IgD-negative memory B cell (primary cell): Measurements from ENCODE around the gene FEN1. TPM values are rescaled to one million over a fixed set of nuclear protein-coding genes. Genes with fewer than 3 reads are reported as not detected.

Source experiments
- H3K27ac Mint-ChIP-seq, 3 donors: one replicate each; pipeline ENCODE4 v1.8.0; 2020 to 2022; ENCODE audit warnings: mild to moderate bottlenecking in 3 of 3, mixed read lengths in 3 of 3, moderate library complexity in 1 of 3
- H3K27me3 Mint-ChIP-seq: one replicate; pipeline ENCODE4 v1.8.0; 2021; ENCODE audit warnings: mixed read lengths
- H3K36me3 Mint-ChIP-seq: one replicate; pipeline ENCODE4 v1.8.0; 2020; ENCODE audit warnings: mild to moderate bottlenecking, mixed read lengths
- H3K4me1 Mint-ChIP-seq, 3 donors: one replicate each; pipeline ENCODE4 v1.8.0; 2020 to 2022; ENCODE audit warnings: mixed read lengths in 3 of 3, mild to moderate bottlenecking in 1 of 3
- H3K4me3 Mint-ChIP-seq, 4 donors: one replicate each; pipeline ENCODE4 v1.8.0; 2020 to 2022; ENCODE audit warnings: mild to moderate bottlenecking in 4 of 4, mixed read lengths in 4 of 4, moderate library complexity in 3 of 4
- H3K9me3 Mint-ChIP-seq, 3 donors: one replicate each; pipeline ENCODE4 v1.8.0; 2020 to 2021; ENCODE audit warnings: mixed read lengths in 3 of 3, mild to moderate bottlenecking in 1 of 3
- polyA plus RNA-seq: library from polyadenylated mRNA; unstranded; fragments of 300-500 nt; fragmentation: Illumina TruSeq; gene quantifications from one replicate; pipeline ENCODE4 v1.2.3, GENCODE V29; 2021

FEN1 gene
- polyA plus RNA-seq, 1 donor from 2014 or later = 12.6 TPM

GRCh38 chr11:61752925-61753521 is 39.7 kb upstream of the FEN1 start:
- Mint-ChIP-seq H3K4me3 (peak overlapping the region in 3 of 4 donors; percentile 72 to 84 (median 79)), H3K4me1 (peaks cover 4 to 8% (median 7%) of the 10 kb centered on the region in 3 donors), H3K27ac (no peak overlapping the region), H3K9me3 (no peaks in the 10 kb centered on the region), H3K27me3 (peaks cover 26% of the 10 kb centered on the region), H3K36me3 (peaks cover 3% of the 10 kb centered on the region)

- H3K4me1 Mint-ChIP-seq = peaks cover 4 to 8% (median 7%) of the 10 kb centered on the region in 3 donors
- H3K9me3 Mint-ChIP-seq = no peaks in the 10 kb centered on the region
- peaks cover 3% of the 10 kb centered on the region for H3K36me3 Mint-ChIP-seq
- peaks cover 25% of the 10 kb centered on the region for H3K27me3 Mint-ChIP-seq
- peak overlapping the region in 3 of 4 donors; percentile 72 to 84 (median 79) for H3K4me3 Mint-ChIP-seq
- H3K27ac Mint-ChIP-seq = no peak overlapping the region
Observed at GRCh38 chr11:61753672-61754071, 39.0 kb upstream of the FEN1 start.

GRCh38 chr11:61754534-61755482 is 37.9 kb upstream of the FEN1 start:
- no peaks in the 10 kb centered on the region for H3K9me3 Mint-ChIP-seq
- peaks cover 3% of the 10 kb centered on the region for H3K36me3 Mint-ChIP-seq
- H3K27me3 Mint-ChIP-seq = peaks cover 19% of the 10 kb centered on the region
- H3K27ac Mint-ChIP-seq = no peak overlapping the region
- H3K4me1 Mint-ChIP-seq = peaks cover 4 to 9% (median 7%) of the 10 kb centered on the region in 3 donors
- no peak overlapping the region for H3K4me3 Mint-ChIP-seq

- Mint-ChIP-seq H3K27me3 (peaks cover 12% of the 10 kb centered on the region), H3K9me3 (no peaks in the 10 kb centered on the region), H3K36me3 (peaks cover 1% of the 10 kb centered on the region), H3K27ac (no peak overlapping the region), H3K4me3 (peak overlapping the region in 1 of 4 donors; percentile 81), H3K4me1 (peaks cover 4 to 7% (median 7%) of the 10 kb centered on the region in 3 donors)
Observed at GRCh38 chr11:61756147-61756451, 36.6 kb upstream of the FEN1 start.

- H3K9me3 Mint-ChIP-seq = no peaks in the 10 kb centered on the region
- peaks cover 10% of the 10 kb centered on the region for H3K27me3 Mint-ChIP-seq
- peak overlapping the region in 2 of 4 donors; percentile 57 to 81 for H3K4me3 Mint-ChIP-seq
- peaks cover 1% of the 10 kb centered on the region for H3K36me3 Mint-ChIP-seq
- H3K4me1 Mint-ChIP-seq = peaks cover 4 to 7% (median 4%) of the 10 kb centered on the region in 3 donors
- peak overlapping the region in 1 of 3 donors; percentile 31 for H3K27ac Mint-ChIP-seq
Observed at GRCh38 chr11:61756452-61757212, 36.1 kb upstream of the FEN1 start.

GRCh38 chr11:61757213-61757862 is 35.4 kb upstream of the FEN1 start:
- Mint-ChIP-seq H3K27me3 (peaks cover 14% of the 10 kb centered on the region), H3K9me3 (no peaks in the 10 kb centered on the region), H3K27ac (peak overlapping the region in 1 of 3 donors; percentile 17), H3K4me3 (peak overlapping the region in 1 of 4 donors; percentile 57), H3K4me1 (peaks cover 3 to 5% (median 4%) of the 10 kb centered on the region in 3 donors), H3K36me3 (peaks cover 1% of the 10 kb centered on the region)

GRCh38 chr11:61760946-61761345 is 31.8 kb upstream of the FEN1 start:
- peaks cover 2 to 4% (median 3%) of the 10 kb centered on the region in 3 donors for H3K4me1 Mint-ChIP-seq
- no peaks in the 10 kb centered on the region for H3K36me3 Mint-ChIP-seq
- H3K9me3 Mint-ChIP-seq = no peaks in the 10 kb centered on the region
- no peak overlapping the region for H3K27ac Mint-ChIP-seq
- H3K4me3 Mint-ChIP-seq = no peak overlapping the region
- peaks cover 6% of the 10 kb centered on the region for H3K27me3 Mint-ChIP-seq

GRCh38 chr11:61761440-61762222 is 31.1 kb upstream of the FEN1 start:
- peaks cover 6% of the 10 kb centered on the region for H3K27me3 Mint-ChIP-seq
- no peaks in the 10 kb centered on the region for H3K9me3 Mint-ChIP-seq
- peaks cover 0 to 4% (median 3%) of the 10 kb centered on the region in 3 donors for H3K4me1 Mint-ChIP-seq
- no peak overlapping the region for H3K4me3 Mint-ChIP-seq
- H3K36me3 Mint-ChIP-seq = no peaks in the 10 kb centered on the region
- no peak overlapping the region for H3K27ac Mint-ChIP-seq

GRCh38 chr11:61762223-61762615 is 30.5 kb upstream of the FEN1 start:
- Mint-ChIP-seq H3K27me3 (peaks cover 6% of the 10 kb centered on the region), H3K4me3 (no peak overlapping the region), H3K36me3 (no peaks in the 10 kb centered on the region), H3K9me3 (no peaks in the 10 kb centered on the region), H3K27ac (no peak overlapping the region), H3K4me1 (peaks cover 0 to 1% (median 1%) of the 10 kb centered on the region in 3 donors)

- Mint-ChIP-seq H3K27ac (no peak overlapping the region), H3K9me3 (no peaks in the 10 kb centered on the region), H3K4me1 (peaks cover 0 to 1% (median 0%) of the 10 kb centered on the region in 3 donors), H3K27me3 (peaks cover 6% of the 10 kb centered on the region), H3K4me3 (no peak overlapping the region), H3K36me3 (no peaks in the 10 kb centered on the region)
Observed at GRCh38 chr11:61762798-61763197, 29.9 kb upstream of the FEN1 start.

GRCh38 chr11:61763930-61764605 is 28.6 kb upstream of the FEN1 start:
- no peaks in the 10 kb centered on the region for H3K9me3 Mint-ChIP-seq
- no peak overlapping the region for H3K4me3 Mint-ChIP-seq
- H3K36me3 Mint-ChIP-seq = no peaks in the 10 kb centered on the region
- H3K27me3 Mint-ChIP-seq = peaks cover 6% of the 10 kb centered on the region
- H3K4me1 Mint-ChIP-seq = peaks cover 0 to 1% (median 0%) of the 10 kb centered on the region in 3 donors
- H3K27ac Mint-ChIP-seq = no peak overlapping the region

- Mint-ChIP-seq H3K27me3 (peaks cover 6% of the 10 kb centered on the region), H3K27ac (no peak overlapping the region), H3K36me3 (no peaks in the 10 kb centered on the region), H3K4me3 (no peak overlapping the region), H3K9me3 (no peaks in the 10 kb centered on the region), H3K4me1 (no peaks in the 10 kb centered on the region)
Observed at GRCh38 chr11:61764606-61765260, 28.0 kb upstream of the FEN1 start.

- H3K4me3 Mint-ChIP-seq = no peak overlapping the region
- H3K36me3 Mint-ChIP-seq = no peaks in the 10 kb centered on the region
- no peaks in the 10 kb centered on the region for H3K9me3 Mint-ChIP-seq
- no peak overlapping the region for H3K27ac Mint-ChIP-seq
- H3K4me1 Mint-ChIP-seq = no peaks in the 10 kb centered on the region
- H3K27me3 Mint-ChIP-seq = peaks cover 4% of the 10 kb centered on the region
Observed at GRCh38 chr11:61765550-61766253, 27.0 kb upstream of the FEN1 start.
